IMR-90 (cell line): Measurements from ENCODE around the gene KIAA0825.

Experiments
- CHD1 ChIP-seq: IDR thresholded peaks from 2 replicates; pipeline ENCODE4 v1.6.1; 2012; ENCODE audit warnings: low read depth, low read length, improper control_type of control experiment
- MAFK ChIP-seq: IDR thresholded peaks from 2 replicates; pipeline ENCODE4 v1.6.1; 2012; ENCODE audit warnings: low read depth, low read length, improper control_type of control experiment
- SMC3 ChIP-seq: fragments of 150-350 bp; IDR thresholded peaks from 2 replicates; pipeline ENCODE4 v1.6.1; 2016; ENCODE audit warnings: low read depth, mild to moderate bottlenecking, antibody characterized with exemption, low read length, moderate library complexity
- TF ChIP-seq, protein P1 (sequence below): conservative IDR thresholded peaks from 2 replicates; pipeline ENCODE4 v1.5.1; 2012; ENCODE audit warnings: mild to moderate bottlenecking, low read depth, low read length, improper control_type of control experiment

- TF ChIP-seq, protein P1, sequence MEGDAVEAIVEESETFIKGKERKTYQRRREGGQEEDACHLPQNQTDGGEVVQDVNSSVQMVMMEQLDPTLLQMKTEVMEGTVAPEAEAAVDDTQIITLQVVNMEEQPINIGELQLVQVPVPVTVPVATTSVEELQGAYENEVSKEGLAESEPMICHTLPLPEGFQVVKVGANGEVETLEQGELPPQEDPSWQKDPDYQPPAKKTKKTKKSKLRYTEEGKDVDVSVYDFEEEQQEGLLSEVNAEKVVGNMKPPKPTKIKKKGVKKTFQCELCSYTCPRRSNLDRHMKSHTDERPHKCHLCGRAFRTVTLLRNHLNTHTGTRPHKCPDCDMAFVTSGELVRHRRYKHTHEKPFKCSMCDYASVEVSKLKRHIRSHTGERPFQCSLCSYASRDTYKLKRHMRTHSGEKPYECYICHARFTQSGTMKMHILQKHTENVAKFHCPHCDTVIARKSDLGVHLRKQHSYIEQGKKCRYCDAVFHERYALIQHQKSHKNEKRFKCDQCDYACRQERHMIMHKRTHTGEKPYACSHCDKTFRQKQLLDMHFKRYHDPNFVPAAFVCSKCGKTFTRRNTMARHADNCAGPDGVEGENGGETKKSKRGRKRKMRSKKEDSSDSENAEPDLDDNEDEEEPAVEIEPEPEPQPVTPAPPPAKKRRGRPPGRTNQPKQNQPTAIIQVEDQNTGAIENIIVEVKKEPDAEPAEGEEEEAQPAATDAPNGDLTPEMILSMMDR, result no peak
- TF ChIP-seq MAFK (no peak), CHD1 (no peak), SMC3 (no peak)
Measured at GRCh38 chr5:94276751-94277150, 341.7 kb downstream of the KIAA0825 start.
